HG03159 (cell line): Measurements from ENCODE around the gene TRIM69.
"Not testable (repeated sequence)": the region's sequence is repeated elsewhere in the genome, so short reads cannot be mapped to it uniquely, and the experiment has no call there.

Source experiments
- ATAC-seq: cut with Tn5 transposase; IDR thresholded peaks from one replicate; pipeline ENCODE4 v1.9.1; 2021; ENCODE audit warnings: mild to moderate bottlenecking, moderate library complexity; ENCODE audit not compliant: unreplicated experiment

The TRIM69 gene

DNA sequence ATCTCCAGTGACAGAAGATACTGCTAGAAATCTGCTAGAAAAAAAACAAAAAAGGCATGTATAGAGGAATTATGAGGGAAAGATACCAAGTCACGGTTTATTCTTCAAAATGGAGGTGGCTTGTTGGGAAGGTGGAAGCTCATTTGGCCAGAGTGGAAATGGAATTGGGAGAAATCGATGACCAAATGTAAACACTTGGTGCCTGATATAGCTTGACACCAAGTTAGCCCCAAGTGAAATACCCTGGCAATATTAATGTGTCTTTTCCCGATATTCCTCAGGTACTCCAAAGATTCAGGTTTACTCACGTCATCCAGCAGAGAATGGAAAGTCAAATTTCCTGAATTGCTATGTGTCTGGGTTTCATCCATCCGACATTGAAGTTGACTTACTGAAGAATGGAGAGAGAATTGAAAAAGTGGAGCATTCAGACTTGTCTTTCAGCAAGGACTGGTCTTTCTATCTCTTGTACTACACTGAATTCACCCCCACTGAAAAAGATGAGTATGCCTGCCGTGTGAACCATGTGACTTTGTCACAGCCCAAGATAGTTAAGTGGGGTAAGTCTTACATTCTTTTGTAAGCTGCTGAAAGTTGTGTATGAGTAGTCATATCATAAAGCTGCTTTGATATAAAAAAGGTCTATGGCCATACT is 21.1 kb upstream of the TRIM69 start:
- no peak for ATAC-seq

GRCh38 chr15:44715797-44716334 is 20.5 kb upstream of the TRIM69 start:
- no peak for ATAC-seq

DNA sequence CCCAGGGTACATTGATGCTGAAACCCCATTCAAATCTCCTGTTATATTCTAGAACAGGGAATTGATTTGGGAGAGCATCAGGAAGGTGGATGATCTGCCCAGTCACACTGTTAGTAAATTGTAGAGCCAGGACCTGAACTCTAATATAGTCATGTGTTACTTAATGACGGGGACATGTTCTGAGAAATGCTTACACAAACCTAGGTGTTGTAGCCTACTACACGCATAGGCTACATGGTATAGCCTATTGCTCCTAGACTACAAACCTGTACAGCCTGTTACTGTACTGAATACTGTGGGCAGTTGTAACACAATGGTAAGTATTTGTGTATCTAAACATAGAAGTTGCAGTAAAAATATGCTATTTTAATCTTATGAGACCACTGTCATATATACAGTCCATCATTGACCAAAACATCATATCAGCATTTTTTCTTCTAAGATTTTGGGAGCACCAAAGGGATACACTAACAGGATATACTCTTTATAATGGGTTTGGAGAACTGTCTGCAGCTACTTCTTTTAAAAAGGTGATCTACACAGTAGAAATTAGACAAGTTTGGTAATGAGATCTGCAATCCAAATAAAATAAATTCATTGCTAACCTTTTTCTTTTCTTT is 19.2 kb upstream of the TRIM69 start:
- ATAC-seq: no peak

GRCh38 chr15:44718180-44718926 is 18.0 kb upstream of the TRIM69 start:
- ATAC-seq: no peak

- ATAC-seq: no peak
These were observed 17.4 kb upstream of the TRIM69 start for GRCh38 chr15:44718927-44719292.

DNA sequence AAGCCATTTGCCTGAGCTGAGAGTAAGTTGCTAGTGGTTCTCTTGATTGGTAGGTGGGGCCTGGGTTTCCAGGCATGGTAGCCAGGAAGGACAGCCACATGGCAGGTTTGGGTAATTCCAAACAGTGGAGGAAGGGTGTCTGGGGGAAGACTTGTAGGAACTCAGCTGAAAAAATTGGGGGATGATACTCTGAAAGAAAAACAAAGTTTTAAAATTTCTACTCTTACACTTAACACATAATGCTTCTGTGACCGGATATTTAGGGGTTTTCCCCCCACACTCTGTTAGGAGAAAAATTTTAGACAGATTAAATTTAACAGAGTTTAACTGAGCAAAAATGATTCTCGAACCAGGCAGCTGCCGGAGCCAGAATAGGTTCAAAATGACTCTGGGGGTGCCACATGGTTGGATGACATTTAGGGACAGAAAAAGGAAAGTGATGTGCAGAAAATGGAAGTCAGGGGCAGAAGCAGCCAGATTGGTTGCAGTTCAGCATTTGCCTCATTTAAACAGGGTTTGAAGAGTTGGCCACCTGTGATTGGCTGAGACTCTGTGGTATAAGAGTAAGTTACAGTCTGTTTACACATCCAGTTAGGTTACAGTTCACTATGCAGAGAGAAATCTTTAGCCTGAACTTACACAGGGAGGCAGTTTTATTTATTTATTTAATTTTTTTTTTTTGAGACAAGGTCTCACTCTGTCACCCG is 16.9 kb upstream of the TRIM69 start:
- ATAC-seq: peak; percentile 39

DNA sequence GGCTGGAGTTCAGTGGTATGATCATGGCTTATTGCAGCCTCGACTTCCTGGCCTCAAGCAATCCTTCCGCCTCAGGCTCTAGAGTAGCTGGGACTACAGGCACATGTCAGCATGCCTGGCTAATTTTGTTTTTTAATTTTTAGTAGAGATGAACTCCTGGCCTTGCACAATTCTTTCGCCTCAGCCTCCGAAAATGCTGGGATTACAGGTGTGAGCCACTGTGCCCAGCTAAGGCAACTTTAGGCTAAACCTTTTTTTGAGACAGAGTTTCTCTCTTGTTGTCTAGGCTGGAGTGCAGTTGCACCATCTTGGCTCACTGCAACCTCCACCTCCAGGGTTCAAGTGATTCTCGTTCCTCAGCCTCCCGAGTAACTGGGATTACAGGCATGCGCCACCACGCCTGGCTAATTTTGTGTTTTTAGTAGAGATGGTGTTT is 16.3 kb upstream of the TRIM69 start:
- ATAC-seq: not testable (repeated sequence)

DNA sequence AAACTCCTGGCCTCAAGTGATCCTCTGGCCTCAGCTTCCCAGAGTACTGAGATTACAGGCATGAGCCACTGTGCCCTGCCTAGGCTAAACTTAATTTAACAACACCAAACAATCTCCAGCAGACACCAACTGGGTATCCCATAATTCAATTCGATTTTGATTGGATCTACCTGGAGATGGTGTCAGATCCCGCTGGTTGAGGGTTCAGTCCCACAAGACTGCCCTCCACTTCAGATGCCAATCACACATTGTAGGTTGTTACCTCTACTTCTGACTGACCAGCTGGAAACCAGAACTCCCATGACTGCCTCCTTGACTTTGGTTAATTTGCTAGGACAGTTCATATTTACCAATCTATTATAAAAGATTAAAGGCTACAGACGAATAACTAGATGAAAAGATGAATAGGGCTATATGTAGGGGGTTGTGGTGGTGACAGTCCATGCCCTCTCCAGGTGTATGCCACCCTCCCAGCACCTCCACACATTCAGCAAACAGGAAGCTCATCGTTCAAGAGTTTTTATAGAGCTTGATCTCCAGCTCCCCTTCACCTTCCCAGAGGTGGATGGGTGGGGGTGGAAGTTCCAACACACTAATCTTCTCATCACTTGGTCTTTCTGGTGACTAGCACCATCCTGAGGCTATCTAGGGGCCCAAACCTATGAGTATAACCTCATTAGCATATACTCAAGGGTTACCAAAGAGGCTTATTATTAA is 15.7 kb upstream of the TRIM69 start:
- no peak for ATAC-seq

DNA sequence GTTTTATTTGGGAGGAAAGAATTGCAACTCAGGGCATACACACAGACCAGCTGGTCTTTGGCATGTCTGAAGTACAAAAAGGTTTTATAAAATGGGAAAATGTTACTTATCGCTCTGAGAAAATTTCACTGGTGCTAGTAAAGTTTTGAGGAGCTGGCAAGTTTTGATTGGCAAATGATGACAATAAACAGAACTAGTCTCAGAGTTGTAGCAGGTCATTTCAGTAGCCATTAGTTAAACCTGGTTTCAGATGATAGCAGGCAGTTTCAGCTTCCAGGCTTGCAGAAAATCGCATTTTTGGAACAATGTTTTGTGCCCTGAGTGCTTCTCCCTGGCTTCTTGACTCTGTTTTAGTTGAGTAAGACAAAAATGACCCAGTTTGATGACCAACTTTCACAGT is 14.3 kb upstream of the TRIM69 start:
- ATAC-seq: no peak

DNA sequence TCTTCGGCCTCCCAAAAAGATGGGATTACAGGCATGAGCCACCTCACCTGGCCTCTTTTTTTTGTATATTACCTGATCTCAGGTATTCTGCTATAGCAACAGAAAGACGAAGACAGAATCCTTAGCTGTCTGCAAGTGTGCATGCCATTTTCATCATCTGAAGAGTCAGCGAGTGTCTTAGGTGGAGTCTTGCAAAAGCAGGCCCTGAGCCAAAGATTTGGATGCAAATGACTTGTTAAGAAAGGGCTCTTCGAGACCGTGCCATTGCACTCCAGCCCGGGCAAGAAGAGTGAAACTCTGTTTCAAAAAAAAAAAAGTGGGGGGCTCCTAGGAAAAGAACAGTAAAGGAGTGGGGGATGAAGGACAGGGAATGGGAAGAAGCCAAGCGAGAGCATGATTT is 10.2 kb upstream of the TRIM69 start:
- ATAC-seq: no peak

DNA sequence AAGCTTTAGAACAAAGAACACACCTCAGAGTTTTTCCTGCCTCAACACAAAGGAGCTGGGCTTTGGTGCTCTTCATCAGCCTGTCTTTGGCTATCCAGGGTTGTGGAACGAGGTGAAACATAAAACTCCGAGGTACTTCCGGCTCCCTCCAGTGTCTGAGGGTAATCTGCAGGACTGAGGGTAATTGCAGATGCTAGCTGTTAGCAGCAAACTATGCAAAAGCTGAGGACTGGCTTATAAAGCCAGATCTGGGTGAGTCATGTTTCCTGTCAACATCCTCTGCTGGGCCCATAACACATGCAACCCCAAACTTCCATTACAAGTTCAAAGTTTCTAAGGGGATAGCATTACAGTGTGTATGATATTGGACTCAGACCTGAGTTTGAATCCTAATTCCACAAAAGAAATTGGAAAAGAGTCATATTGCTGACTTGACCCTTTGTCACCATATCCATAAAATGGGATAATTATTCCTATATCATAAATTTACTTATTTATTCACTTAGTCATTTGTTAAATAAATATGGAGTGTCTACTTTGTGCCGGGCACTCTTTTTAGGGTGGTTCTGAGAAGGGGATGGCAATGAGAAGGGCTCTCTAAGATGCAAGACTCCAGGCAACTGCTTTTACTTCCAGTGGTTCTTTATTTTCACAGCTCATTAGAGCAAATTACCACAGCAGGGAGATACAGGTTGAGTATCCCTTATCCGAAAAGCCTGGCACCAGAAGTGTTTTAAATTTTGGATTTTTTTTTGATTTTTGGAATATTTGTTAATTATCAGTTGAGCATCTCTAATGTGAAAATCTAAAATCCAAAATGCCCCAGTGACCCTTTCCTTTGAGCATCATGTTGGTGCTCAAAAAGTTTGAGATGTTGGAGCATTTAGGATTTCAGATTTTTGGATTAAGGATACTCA is 9.5 kb upstream of the TRIM69 start:
- ATAC-seq: peak; percentile 27

GRCh38 chr15:44727485-44728231 is 8.7 kb upstream of the TRIM69 start:
- ATAC-seq: no peak

- ATAC-seq: not testable (repeated sequence)
These were observed 8.1 kb upstream of the TRIM69 start for GRCh38 chr15:44728232-44728575.

GRCh38 chr15:44728576-44729407 is 7.5 kb upstream of the TRIM69 start:
- peak; percentile 66 for ATAC-seq

GRCh38 chr15:44729408-44730127 is 6.8 kb upstream of the TRIM69 start:
- ATAC-seq: peak; percentile 4

GRCh38 chr15:44734839-44735481 is 1.4 kb upstream of the TRIM69 start:
- ATAC-seq: no peak
